Inflammatory macrophage treated with lipopolysaccharide for 1 hour (primary cell): ENCODE data around the gene PNN.
"Not testable (repeated sequence)": the region's sequence is repeated elsewhere in the genome, so short reads cannot be mapped to it uniquely, and the experiment has no call there.

Source experiments
- DNase-seq, 2 donors: peaks; one replicate each; pipeline ENCODE4 v3.0.0-alpha.2; 2020 to 2022

PNN gene

DNA sequence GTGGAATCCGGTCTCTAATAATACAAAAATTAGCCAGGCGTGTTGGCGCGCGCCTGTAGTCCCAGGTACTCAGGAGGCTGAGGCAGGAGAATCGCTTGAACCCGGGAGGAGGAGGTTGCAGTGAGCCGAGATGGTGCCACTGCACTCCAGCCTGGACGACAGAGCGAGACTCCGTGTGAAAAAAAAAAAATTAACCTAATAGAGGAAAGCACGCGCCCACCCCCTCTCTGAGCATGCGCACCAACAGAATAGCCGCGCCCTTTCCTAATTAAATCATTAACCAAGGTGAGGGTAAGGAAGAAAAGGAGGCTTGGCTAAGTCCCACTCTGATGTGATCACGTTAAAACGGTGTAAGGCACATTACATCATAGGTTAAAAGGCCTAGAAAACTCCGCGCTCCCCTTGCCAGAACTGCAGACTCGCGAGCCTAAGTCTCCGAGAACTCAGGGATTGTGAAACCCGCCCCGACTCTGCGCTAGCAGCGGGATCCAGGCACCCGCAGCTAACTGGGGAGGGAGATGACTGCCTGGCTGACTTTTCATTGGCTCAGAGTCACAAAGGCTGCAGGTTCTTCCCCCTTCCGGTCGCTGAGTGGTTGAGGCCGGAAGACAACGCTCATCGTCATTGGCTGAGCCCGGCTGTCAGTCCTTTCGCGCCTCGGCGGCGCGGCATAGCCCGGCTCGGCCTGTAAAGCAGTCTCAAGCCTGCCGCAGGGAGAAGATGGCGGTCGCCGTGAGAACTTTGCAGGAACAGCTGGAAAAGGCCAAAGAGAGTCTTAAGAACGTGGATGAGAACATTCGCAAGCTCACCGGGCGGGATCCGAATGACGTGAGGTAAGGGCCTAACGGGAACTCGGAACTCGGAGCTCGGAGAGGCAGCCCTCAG lies at the start of gene PNN:
Gene PNN, plus strand, starts transcription at position 695 of the 885 bp plus-strand sequence. Its CDS starts 26 bp downstream, at position 721.
- peak; percentile 98 to 99 for DNase-seq

DNA sequence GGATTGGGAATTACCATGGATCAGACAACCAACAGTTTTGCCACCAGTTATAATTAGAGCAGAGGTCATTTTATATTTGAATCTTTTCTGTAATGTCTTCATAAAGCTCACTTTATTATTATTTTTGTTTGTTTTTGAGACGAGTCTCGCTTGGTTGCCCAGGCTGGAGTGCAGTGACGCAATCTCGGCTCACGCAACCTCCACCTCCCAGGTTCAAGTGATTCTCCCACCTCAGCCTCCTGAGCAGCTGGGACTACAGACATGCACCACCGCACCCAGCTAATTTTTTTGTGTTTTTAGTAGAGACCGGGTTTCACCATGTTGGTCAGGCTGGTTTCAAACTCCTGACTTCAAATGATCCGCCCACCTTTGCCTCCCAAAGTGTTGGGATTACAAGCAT lies 37.2 kb upstream of the PNN start:
- DNase-seq: not testable (repeated sequence)

DNA sequence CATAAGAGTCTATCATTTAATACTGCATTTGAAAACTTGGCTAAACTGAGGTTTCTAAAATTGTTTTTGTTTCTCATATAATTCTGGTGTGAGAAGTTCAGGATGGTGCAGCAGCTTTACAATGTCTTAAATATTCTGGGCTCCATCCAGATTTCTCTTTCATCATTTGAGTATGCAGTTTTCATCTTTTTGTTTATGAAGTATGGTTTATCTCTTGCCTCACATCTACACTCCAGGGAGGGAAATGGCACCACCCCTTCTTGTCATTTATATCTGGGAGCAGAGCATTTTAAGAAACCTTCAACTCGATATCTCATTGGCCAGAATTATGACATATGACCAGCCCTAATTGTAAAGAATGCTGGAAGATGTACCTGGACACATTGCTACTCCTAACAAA lies 36.6 kb upstream of the PNN start:
- no peak for DNase-seq

DNA sequence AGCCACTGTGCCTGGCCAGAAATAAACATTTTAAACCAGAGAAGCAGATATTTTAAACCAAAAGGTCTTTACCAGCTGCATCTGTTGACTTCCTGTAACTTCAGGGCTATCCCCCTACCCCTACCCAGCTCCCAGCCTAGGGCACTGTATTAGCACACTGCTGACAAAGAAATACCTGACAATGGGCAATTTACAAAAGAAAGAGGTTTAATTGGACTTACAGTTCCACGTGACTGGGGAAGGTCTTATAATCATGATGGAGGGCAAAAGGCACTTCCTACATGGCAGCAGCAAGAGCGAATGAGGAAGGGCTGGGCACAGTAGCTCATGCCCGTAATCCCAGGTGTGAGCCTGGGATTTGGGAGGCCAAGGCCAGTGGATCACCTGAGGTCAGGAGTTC lies 34.9 kb upstream of the PNN start:
- DNase-seq: no peak

DNA sequence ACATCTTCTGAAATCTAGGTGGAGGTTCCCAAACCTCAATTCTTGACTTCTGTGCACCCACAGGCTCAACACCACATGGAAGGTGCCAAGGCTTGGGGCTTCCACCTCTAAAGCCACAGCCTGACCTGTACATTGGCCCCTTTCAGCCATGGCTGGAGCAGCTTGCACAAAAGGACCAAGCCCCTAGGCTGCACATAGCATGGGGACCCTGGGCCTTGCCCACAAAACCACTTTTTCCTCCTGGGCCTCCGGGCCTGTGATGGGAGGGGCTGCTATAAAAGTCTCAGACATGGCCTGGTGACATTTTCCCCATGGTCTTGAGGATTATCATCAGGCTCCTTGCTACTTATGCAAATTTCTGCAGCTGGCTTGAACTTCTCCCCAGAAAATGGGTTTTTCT lies 33.4 kb upstream of the PNN start:
- not testable (repeated sequence) for DNase-seq

DNA sequence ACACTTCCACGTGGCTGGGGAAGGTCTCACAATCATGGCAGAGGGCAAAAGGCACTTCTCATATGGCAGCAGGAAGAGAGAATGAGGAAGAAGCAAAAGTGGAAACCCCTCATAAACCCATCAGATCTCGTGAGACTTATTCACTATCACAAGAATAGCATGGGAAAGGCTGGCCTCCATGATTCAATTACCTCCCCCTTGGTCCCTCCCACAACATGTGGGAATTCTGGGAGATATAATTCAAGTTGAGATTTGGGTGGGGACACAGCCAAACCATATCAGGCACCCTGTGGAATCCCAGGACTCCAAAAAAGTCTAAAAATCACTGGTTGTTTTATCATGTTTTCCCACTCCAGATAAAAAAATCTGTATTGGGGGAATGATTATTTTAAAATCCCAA lies 31.8 kb upstream of the PNN start:
- DNase-seq: peak; percentile 7 to 11

DNA sequence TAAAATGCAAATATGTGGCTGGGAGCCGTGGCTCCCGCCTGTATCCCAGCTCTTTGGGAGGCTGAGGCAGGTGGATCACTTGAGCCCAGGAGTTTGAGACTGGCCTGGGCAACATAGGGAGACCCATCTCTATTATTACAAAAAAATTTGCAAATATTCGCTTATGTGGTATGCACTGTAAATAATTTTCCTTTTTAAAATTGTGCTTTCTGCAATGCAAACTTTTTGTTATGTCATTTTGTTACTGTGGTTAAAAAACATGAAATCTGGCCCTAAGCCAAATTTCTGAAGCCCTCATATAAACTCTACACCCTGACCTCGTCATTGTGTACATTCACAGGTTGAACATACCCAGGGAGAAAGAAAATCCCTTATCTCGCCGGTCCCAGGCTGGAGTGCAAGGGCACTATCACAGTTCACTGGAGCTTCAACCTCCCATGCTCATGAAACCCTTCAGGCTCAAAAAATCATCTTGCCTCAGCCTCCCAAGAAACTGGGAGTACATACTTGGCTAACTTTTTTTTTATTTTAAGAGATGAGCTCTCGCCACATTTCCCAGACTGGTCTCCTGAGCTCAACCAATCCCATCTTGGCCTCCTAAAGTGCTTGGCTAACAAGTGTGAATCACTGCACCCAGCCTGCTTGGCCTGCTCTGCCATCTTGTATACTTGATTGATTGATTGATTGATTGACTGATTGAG lies 29.6 kb upstream of the PNN start:
- no peak for DNase-seq

DNA sequence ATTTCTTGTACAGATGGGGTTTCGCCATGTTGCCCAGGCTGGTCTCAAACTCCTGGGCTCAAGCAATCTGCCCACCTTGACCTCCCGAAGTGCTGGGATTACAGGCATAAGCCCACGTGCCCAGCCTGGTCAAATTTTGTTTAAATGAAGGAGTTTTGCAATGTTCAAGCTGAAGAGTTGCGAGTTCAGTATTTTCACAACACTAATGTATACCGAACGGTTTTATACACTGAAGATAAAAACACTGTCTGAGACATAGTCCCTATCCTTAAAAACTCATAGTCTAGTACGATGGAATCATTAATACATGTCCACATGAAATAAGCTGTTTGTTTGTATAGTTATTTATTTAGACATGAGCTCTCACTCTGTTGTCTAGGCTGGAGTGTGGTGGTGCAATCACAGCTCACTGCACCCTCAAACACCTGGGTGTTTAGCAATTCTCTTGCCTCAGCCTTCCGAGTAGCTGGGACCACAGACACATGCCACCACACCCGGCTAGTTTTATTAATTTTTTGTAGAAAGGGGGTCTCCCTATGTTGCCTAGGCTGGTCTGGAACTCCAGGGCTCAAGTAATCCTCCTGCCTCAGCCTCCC lies 20.4 kb upstream of the PNN start:
- DNase-seq: no peak

DNA sequence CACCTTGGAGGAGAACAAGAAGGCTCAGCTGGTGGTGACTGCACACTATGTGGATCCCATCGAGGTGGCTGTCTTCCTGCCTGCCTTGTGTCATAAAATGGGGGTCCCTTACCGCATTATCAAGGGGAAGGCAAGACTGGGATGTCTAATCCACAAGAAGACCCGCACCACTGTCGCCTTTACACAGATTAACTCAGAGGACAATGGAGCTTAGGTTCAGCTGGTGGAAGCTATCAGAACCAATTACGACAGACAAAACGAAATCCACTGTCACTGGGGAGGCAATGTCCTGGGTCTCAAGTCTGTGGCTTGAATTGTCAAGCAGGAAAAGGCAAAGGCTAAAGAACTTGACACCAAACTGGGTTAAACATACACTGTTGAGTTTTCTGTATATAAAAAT lies 17.6 kb upstream of the PNN start:
- DNase-seq: no peak

DNA sequence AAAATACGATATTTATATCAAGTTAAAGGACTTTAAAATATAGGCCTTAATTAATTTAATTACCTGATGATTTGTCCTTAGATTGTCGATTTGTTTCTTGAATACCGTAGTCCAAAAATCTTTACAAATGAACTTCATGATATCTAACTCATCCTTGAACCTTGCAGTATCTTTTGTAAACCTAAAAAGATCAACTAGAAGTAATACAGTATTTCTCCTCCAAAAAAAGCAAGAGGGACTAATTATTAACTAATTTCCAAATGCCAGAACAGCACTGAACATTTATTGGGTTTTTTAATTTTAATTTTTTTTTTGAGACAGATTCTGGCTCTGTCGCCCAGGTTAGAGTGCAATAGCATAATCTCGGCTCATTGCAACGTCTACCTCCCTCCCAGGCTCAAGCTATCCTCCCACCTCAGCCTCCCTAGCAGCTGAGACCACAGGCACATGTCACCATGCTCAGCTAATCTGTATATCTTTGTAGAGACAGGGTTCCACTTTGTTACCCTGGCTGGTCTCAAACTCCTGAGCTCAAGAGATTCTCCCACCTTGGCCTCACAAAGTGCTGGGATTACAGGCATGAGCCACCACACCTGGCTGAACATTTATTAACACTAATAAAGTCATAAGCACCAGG lies 16.7 kb upstream of the PNN start:
- DNase-seq: no peak

DNA sequence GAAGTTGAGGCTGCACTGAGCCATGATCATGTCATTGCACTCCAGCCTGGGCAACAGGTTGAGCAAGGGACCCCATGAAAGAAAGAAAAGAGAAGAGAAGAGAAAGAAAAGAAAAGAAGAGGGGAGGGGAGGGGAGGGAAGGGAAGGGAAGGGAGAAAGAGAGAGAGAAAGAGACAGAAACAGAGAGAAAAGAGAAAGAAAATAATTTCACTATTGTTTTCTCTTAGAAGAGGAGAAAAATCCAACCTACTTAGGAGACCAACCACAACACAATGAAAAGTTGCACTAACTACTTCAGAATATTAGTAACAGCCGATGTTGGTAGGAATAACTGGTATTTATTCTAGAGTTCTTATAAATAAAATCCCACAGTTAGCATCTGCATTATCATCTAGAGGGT lies 14.6 kb upstream of the PNN start:
- DNase-seq: no peak

DNA sequence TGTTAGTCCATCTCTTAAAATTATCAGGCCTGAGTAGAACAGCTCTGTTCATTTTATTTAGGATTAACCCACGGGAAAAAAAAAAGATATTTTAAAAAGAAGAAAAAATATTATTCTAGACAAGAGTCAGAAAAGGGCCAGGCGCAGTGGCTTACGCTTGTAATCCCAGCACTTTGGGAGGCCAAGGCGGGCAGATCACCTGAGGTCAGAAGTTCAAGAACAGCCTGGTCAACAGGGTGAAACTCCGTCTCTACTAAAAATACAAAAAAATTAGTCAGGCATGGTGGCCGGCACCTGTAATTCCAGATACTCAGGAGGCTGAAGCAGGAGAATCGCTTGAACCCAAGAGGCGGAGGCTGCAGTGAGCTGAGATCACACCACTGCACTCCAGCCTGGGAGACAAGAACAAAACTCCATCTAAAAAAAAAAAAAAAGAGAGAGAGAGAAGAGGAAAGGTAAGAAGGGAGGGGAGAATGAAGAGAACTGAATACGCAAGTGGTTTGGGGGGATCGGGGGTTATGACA lies 7.2 kb upstream of the PNN start:
- not testable (repeated sequence) for DNase-seq

DNA sequence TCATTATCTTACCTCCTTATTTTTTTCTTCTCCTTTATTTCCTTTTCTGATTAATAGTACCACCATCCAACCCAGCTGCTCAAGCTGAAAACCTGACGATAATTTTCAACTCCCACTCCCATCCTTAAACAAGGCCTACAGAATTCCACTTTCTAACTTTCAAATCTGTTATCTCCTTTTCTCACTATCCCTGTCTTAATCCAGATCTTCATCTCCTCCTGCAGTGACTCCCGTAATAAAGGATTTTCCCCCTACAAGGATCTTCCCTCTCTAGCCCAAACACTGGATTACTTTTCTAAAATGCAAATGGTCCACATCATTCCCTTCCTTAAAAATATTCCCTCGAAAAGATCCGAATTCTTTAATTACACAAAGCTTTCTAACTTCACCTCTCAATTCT lies 6.5 kb upstream of the PNN start:
- DNase-seq: no peak

DNA sequence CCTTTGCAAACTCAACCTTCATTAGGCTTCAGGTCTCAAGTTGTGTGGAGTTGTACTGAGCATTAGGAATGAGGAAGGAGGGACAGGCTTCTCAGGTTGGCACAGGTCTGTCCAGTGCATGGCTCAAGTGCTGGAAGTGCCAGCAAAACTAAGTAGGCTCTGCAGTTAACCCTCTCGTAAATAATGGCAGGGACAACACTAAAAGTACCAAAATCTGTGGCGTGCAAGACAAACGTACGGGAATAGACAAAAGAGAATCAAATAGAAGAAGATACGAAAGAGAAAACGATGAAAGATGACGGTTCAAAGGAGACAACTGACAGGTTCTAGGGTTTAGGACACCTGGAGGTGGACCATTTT lies 5.5 kb upstream of the PNN start:
- DNase-seq: peak in 1 of 2 donors; percentile 6

DNA sequence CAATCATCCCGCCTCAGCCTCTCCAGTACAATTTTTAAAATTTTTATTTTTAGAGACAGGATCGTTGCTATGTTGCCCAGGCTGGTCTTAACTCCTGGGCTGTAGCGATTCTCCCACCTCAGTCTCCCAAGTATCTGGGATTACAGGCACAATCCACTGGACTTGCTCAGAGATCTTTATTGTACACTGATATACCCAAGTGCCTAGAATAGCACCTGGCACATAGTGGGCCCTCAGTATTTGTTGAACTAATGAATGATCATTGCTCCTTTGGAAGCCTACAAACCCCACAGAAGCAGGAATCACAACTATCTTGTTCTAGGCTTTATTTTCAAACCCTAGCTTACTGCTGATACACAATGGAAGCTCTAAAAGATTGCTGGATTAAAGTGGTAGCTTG lies 1.9 kb upstream of the PNN start:
- DNase-seq: no peak

DNA sequence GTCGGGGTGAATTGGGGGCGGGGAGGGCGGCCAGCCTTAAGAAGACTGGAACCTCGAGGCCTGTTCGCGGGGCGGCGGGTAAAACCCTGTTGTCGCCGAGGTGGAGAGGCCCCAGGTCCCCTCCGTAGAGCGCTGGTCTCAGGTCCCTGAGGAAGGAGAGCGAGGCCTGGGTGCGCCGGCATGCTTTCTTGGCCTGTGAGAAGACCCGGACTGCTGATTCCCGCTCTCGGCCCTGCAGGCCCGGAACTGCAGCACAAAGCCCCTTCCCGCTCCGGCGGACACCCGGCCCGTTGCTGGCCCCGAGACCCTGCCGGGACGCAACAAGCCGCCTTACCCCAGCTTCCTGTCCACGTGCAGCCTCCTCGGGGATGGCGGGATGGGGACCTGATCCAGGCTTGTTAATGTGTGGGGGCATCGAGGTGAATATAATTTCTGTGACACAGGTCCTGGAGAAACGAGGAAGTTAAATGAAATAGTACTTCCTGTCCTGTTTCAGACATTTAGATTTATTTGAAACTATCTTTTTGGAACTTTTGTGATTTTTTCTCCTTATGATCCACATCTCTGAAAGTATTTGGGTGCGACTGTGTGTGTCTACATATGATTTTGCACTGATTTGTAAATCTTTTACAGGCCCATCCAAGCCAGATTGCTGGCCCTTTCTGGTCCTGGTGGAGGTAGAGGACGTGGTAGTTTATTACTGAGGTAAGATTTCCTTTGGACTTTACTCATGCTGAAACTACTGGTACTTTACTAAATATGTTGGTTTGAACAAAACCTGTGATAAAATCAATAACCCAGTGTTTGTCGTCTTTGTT lies 600 bp downstream of the PNN start:
- peak; percentile 11 to 15 for DNase-seq

DNA sequence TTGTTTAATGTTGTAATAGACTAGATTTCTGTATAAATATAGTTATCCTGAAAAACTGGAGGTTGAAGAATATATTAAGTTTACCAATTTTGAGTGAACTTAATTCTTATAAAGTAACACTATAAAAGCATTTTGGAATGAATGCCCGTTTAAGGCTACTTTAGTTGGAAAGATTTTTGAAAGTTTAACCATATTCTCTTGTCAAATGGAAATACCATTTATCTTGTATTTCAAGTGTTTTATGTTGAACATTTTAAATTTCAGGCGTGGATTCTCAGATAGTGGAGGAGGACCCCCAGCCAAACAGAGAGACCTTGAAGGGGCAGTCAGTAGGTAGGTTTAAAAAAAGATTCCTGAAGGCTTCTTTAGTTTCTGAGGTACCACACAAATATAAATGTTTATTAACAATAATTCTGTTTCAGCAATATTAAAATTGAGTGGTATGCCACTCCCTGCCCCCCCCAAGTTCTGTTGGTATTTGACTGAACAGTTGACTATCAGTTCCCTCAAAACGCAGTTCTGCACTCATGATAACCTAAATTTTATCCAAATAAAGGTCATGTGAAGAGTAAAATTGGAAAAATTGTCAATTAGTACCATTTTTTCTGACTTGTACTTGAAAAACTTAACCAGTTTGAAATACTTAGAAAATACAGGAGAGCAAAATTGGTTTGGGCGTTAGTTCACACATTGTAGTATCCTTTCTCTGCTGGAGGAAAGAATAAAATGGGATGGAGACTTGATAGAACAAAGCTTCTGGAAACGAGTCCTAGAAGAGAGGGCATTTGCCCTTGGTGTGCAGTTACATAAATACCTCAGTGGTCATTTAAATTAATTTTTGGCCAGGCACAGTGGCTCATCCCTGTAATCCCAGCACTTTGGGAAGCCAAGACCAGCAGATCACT lies 1.5 kb downstream of the PNN start:
- no peak for DNase-seq

DNA sequence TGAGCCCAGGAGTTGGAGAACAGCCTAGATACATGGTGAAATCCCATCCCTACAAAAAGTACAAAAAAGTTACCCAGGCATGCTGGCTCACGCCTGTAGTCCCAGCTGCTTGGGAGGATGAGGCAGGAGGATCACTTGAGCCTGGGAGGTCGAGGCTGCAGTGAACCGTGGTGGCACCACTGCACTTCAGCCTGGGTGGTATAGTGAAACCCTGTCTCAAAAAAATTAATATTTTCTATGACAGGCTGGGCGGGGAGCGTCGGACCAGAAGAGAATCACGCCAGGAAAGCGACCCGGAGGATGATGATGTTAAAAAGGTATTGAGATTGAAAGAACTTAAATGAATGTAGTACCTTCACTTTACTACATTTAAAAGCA lies 2.1 kb downstream of the PNN start:
- DNase-seq: no peak

DNA sequence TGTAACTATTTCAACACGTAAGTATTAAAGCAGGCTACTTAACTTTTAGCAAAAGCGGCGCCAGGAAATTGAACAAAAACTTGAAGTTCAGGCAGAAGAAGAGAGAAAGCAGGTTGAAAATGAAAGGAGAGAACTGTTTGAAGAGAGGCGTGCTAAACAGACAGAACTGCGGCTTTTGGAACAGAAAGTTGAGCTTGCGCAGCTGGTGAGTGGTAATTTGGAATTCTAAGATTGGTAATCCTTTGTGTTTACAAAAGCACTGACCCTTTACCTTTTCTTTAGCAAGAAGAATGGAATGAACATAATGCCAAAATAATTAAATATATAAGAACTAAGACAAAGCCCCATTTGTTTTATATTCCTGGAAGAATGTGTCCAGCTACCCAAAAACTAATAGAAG lies 4.0 kb downstream of the PNN start:
- DNase-seq: no peak

DNA sequence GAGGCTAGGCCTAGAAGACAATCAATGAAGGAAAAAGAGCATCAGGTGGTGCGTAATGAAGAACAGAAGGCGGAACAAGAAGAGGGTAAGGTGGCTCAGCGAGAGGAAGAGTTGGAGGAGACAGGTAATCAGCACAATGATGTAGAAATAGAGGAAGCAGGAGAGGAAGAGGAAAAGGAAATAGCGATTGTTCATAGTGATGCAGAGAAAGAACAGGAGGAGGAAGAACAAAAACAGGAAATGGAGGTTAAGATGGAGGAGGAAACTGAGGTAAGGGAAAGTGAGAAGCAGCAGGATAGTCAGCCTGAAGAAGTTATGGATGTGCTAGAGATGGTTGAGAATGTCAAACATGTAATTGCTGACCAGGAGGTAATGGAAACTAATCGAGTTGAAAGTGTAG lies 5.5 kb downstream of the PNN start:
- DNase-seq: no peak

DNA sequence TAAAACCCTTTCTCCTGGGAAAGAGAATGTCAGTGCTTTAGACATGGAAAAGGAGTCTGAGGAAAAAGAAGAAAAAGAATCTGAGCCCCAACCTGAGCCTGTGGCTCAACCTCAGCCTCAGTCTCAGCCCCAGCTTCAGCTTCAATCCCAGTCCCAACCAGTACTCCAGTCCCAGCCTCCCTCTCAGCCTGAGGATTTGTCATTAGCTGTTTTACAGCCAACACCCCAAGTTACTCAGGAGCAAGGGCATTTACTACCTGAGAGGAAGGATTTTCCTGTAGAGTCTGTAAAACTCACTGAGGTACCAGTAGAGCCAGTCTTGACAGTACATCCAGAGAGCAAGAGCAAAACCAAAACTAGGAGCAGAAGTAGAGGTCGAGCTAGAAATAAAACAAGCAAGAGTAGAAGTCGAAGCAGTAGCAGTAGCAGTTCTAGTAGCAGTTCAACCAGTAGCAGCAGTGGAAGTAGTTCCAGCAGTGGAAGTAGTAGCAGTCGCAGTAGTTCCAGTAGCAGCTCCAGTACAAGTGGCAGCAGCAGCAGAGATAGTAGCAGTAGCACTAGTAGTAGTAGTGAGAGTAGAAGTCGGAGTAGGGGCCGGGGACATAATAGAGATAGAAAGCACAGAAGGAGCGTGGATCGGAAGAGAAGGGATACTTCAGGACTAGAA lies 6.1 kb downstream of the PNN start:
- no peak for DNase-seq
